ENCODE results near the gene PRSS33.

The PRSS33 gene

DNA sequence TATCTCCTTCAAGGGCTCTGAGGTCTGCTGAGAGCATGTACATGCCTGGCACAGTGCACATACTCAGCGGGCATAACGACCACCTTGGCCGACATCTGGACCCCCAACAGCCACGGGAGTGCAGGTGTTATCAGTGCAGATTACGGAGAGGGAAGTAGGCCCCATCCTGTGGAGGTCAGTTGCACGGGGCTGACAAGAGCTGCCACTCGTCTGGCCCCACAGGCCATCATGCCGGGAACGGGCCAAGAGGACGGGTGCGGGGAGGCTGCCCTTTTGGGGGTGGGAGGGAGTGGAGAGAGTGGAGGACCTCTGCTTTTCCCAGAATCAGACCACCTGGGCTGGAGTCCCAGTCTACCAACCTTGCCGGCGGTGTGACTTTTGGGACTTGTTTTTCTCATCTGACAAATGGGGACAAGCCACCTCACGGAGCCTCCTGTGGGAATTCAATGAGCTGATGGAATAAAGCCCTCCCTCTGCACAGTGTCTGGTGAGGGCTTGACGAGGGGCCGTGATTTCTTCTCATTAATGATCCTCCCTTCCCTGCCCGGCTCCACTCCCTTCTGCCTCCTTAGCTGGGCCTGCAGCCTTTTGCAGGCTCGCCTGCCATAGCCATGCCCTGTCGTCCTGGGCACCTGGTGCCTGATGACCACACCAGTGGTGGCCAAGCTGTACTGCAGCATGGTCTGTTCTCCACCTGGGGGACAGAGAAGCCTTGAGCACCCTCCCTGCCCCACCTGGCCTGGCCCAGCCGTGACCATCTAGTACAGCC is 4.6 kb downstream of the PRSS33 start:
- TF ChIP-seq, protein P1, sequence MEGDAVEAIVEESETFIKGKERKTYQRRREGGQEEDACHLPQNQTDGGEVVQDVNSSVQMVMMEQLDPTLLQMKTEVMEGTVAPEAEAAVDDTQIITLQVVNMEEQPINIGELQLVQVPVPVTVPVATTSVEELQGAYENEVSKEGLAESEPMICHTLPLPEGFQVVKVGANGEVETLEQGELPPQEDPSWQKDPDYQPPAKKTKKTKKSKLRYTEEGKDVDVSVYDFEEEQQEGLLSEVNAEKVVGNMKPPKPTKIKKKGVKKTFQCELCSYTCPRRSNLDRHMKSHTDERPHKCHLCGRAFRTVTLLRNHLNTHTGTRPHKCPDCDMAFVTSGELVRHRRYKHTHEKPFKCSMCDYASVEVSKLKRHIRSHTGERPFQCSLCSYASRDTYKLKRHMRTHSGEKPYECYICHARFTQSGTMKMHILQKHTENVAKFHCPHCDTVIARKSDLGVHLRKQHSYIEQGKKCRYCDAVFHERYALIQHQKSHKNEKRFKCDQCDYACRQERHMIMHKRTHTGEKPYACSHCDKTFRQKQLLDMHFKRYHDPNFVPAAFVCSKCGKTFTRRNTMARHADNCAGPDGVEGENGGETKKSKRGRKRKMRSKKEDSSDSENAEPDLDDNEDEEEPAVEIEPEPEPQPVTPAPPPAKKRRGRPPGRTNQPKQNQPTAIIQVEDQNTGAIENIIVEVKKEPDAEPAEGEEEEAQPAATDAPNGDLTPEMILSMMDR (IDR thresholded peaks at IDR 0.05; ENCODE audit: insufficient read depth, low read length, poor library complexity, severe bottlenecking) = no peak
- Histone ChIP-seq H3K36me3 (ENCODE audit: control insufficient read depth, insufficient read depth, low read length) (no peaks in the 10 kb centered on the region), H3K4me3 (replicated peaks; ENCODE audit: low read depth, low read length) (no peak overlapping the region), H3K27me3 (replicated peaks; ENCODE audit: control insufficient read depth, insufficient read depth, low read length) (no peaks in the 10 kb centered on the region; the same call in 1 of the 2 replicates)
- no peak for DNase-seq (ENCODE audit: extremely low read depth, insufficient read length)

DNA sequence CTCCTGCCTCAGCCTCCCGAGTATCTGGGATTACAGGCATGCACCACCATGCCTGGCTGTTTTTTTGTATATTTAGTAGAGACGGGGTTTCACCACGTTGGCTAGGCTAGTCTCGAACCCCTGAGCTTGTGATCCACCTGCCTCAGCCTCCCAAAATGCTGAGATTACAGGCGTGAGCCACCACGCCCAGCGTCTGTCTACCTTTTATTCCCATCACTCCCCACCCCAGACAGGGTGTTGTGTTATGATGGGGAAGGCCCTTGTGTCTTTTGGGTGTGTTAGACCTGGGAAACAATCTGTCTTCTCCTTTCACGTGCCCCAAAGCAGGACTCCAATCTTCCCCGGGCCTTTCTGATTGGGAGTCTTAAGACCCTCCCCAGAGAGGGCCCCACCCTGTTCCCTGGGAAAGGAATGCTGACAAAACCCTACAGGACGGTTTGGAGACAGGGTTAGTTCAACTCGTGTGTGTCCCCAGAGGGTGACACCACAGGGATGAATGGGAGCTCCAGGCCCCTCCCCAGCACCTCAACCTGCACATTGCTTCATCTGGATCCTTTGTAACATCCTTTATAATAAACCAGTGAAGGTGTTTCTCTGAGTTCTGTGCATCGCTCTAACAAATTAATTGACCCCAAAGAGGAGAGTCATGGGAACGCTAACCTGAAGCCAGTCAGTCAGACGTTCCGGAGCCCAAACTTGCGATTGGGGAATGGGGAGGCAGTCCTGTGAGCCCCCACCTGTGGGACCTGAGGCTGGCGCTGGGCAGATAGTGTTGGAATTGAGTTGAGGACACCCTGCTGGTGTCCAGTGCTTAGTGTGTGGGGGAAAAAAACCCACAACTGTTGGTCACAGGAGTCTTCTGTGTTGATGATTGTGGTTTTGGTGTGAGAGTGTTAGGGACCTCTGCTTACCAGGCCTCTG is 7.1 kb downstream of the PRSS33 start:
- TF ChIP-seq, protein P1 (IDR thresholded peaks at IDR 0.05; ENCODE audit: insufficient read depth, low read length, poor library complexity, severe bottlenecking) = no peak
- Histone ChIP-seq H3K36me3 (ENCODE audit: control insufficient read depth, insufficient read depth, low read length) (0 out of 2 replicates have a peak, but pooled peaks cover 2% of the 10 kb centered on the region), H3K4me3 (replicated peaks; ENCODE audit: low read depth, low read length) (no peak overlapping the region), H3K27me3 (replicated peaks; ENCODE audit: control insufficient read depth, insufficient read depth, low read length) (no peaks in the 10 kb centered on the region)
- DNase-seq (ENCODE audit: extremely low read depth, insufficient read length) = no peak

DNA sequence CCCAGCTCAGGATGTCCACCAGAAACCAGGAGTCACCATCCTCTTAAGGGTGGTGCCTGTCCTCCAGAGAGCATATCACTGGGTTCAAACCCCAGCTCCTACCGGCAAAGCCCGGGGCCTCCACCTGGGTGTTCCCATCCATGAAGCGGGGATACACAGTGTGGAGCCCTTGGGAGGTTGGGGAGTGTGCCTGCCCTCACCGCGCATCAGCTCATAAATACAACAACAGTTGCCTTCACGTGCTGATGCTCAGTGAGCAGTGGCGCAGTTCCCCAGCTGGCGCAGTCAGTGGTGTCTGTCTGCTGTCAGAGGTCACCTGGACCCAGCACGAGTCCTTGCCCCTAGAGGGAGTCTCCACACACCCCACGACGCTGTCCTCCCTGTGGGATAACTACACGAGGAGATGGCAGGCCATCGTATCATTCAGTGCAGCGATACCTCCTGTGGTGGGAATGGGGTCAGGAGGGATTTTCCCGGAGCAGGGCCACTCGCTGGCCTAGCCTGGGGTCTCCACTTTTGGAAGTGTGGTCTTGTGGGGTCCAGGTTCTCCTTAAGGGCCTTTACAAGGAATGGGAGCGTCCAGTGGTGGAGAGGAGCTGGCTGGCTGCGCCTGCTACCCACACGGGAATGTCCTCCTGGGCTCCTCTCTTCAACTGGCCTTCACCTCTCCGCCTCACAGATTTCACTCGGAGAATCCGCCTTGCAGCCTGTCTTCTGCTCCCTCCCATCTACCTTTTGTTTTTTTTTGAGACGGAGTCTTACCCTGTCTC is 8.0 kb downstream of the PRSS33 start:
- Histone ChIP-seq H3K36me3 (ENCODE audit: control insufficient read depth, insufficient read depth, low read length) (peaks cover 2% of the 10 kb centered on the region; the same call in 1 of the 2 replicates), H3K4me3 (replicated peaks; ENCODE audit: low read depth, low read length) (no peak overlapping the region), H3K27me3 (replicated peaks; ENCODE audit: control insufficient read depth, insufficient read depth, low read length) (no peaks in the 10 kb centered on the region)
- TF ChIP-seq, protein P1 (IDR thresholded peaks at IDR 0.05; ENCODE audit: insufficient read depth, low read length, poor library complexity, severe bottlenecking) = no peak
- DNase-seq (ENCODE audit: extremely low read depth, insufficient read length) = no peak

GRCh38 chr16:2778630-2778958 is 8.8 kb downstream of the PRSS33 start:
- Histone ChIP-seq H3K27me3 (replicated peaks; ENCODE audit: control insufficient read depth, insufficient read depth, low read length) (no peaks in the 10 kb centered on the region), H3K36me3 (ENCODE audit: control insufficient read depth, insufficient read depth, low read length) (peaks cover 7% of the 10 kb centered on the region), H3K4me3 (replicated peaks; ENCODE audit: low read depth, low read length) (peak overlapping the region; percentile 97)
- DNase-seq (ENCODE audit: extremely low read depth, insufficient read length) = no peak
- TF ChIP-seq, protein P1 (IDR thresholded peaks at IDR 0.05; ENCODE audit: insufficient read depth, low read length, poor library complexity, severe bottlenecking) = no peak

DNA sequence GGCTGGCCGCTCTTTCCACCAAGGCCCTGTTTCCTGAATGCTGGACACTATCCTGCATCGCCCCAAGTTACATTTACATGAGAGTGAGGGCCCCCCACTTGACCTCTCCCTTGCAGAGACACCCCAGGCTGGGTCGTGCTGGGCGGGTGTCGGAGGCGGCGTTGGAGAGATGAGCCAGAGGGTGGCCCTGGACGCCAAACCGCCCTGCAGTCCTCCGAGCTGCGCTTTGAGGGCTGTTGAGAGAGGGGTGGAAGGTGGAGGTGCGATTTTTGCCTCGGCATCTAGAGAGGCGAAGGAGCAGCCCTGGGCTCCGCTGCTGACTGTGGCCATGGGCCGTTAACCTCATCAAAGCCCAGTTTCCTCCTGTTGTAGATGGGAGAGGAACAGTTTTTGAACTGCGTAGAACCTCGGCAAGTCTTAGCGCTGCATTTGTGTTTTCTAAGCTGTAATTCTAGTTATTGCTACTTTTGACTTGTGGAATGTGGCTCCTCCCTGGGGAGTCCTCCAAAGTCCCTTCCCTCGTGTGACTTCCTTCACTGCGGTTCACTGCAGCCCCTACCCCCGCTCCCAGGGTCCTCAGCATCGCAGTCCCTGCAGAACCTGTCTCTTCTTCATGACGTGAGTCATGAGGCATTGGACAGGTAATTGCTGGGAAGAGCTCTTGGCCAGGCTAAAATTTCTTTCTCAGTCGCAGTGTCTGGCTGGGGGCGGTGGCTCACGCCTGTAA is 9.3 kb downstream of the PRSS33 start:
- TF ChIP-seq, protein P1 (IDR thresholded peaks at IDR 0.05; ENCODE audit: insufficient read depth, low read length, poor library complexity, severe bottlenecking) = no peak
- no peaks in the 10 kb centered on the region for H3K27me3 ChIP-seq (replicated peaks; ENCODE audit: control insufficient read depth, insufficient read depth, low read length)
- H3K4me3 ChIP-seq (replicated peaks; ENCODE audit: low read depth, low read length) = peak overlapping the region; percentile 97
- peaks cover 9% of the 10 kb centered on the region for H3K36me3 ChIP-seq (ENCODE audit: control insufficient read depth, insufficient read depth, low read length)
- DNase-seq (ENCODE audit: extremely low read depth, insufficient read length) = no peak

Measured in GM06990 (cell line).